Mesenteric fat pad (tissue), 1 donor: ENCODE results near the gene EYA2. TPM values are rescaled to one million over a fixed set of nuclear protein-coding genes. Genes with fewer than 3 reads are reported as not detected.
"Not testable (repeated sequence)": the region's sequence is repeated elsewhere in the genome, so short reads cannot be mapped to it uniquely, and the experiment has no call there.

Source experiments
- DNase-seq: peaks from one replicate; pipeline ENCODE4 v3.0.0-alpha.2; 2020; ENCODE audit warnings: low spot score
- total RNA-seq: library from RNA; stranded (reverse); fragmentation: NEBNext Ultra II Directional; extraction: Animal tissue kit (Norgen Biotek cat#: 25700); gene quantifications from one replicate; pipeline ENCODE4 v1.2.1, GENCODE V29; 2021
- donor health status: DM: yes; HTN: yes; CAD: no.

EYA2 gene
- total RNA-seq, 1 donor from 2014 or later = 32.8 TPM

DNA sequence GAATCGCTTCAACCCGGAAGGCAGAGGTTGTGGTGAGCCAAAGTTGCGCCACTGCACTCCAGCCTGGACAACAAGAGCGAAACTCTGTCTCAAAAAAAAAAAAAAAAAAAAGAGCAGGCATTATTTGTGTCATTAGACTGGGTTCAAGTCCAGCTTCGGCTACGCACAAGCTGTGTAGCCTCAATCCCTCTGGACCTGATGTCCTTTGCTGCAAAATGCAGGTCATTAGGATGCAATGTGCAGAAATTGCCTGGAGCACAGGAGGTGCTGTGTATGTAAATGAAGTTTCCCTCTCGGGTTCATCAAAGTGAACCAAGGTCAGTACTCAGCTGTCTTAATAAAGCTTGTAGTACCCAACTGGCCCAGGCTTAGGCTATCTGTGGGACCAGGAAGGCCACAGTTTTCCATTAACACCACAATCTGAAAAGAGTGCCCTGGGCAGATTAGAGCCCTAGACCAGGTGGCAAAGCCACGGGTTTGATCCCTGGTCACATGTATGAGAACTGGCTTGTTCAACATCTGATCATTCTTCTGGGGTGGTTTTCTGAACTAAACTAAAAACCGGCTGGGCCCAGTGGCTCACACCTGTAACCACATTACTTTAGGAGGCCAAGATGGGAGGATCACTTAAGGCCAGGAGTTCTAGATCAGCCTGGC, 306.6 kb downstream of the EYA2 start:
- no peak for DNase-seq

DNA sequence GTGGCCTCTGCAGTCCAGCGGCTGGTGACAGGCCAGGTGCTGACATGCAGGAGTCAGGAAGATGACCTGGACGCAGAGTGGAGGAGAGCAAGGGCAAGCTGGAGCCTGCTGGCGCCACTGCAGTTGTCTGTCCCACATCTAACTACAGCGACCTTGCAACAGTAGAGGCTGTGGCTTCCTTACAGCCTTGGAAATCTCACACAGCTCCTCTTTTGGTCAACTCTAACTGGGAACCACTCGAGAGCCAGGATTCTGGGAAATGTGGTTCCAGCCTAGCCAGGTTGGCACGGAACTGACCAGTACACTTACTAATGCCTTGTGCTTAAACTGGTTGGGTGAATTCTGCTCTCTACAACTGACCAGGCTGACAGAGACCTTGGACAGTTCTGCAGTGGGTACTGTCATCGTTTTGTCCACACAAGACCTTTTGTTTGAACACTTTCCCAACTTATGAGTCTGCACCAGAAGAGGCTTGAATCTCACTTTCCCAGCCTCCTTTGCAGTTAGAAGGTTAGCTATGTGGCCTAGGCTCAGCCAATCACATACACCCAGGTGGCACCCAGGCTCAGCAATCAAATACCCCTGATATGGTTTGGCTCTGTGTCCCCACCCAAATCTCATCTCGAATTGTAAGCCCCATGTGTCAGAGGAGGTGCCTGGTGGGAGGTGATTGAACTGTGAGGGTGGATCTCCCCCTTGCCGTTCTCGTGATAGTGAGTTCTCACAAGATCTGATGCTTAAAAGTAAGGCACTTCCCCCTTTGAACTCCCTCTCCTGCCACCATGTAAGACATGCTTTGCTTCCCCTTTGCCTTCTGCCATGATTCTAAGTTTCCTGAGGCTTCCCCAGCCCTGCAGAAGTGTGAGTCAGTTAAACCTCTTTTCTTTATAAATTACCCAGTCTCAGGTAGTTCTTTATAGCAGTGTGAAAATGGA, 308.4 kb downstream of the EYA2 start:
- no peak for DNase-seq

DNA sequence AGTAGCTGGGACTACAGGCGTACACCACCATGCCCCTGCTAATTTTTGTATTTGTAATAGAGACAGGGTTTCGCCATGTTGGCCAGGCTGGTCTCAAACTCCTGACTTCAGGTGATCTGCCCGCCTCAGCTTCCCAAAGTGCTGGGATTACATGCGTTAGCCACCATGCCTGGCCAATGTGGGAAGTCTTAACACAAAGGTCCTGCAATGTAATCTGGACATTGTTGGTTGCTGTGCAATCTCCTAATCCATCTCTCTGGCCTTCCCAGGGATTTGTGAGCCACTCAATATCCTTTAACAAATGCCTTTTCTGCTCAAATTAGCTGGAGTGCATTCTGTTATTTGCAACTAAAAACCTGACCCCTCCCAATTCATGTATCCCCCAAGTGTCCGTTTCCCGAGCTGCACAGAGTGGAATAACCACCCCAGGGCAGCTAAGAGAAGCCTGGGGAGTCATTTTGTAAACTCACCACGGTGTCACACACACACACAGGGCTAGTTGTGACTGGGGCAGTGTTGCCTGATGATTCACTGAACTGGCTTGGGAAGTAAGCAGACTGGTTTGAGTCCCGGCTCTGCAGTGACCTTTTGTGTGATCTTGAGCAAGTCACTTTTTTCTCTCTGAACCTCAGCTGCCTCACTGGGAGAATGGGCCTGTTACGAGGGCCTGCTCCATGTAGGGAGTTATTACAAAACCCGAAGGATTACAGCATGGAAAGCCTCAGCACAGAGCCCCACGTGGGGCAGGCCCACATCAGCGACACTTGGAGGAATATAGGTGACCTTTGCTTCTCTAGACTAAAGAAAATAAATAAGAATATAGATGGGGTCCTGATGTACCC, 309.6 kb downstream of the EYA2 start:
- no peak for DNase-seq

DNA sequence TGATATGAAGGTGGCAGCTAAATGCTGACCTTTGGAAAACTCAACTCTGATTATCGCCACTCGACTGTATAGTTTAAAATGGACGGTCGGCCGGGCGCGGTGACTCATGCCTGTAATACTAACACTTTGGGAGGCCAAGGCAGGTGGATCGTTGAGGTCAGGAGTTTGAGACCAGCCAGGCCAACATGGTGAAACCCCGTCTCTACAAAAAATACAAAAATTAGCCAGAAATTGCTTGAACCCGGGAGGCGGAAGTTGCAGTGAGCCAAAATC, 310.1 kb downstream of the EYA2 start:
- not testable (repeated sequence) for DNase-seq

DNA sequence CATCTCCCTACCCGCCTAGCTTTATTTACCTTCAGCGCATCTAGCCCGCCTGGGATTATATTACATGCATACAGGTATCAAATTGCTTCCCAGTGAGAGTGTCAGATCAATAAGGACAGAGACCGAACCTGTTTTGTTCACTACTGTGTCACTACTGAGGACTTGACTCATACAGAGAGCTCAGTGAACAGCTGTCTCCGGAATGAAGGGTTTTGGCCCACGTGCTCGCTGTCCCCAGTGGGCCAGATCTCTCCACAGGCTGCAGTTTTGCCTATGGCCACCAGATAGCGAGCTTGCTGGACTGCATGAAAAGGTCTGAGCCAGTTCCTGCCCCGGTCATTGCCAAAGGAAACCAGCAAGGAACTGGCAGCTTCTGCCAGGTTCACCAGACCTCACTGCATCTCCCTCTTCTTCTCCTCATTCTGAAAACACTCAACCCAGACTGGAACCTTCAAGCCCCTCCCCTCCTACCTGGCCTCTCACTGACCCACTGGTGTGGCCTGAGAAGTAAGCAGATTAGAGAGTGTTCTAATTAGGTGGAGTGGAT, 311.0 kb downstream of the EYA2 start:
- DNase-seq = no peak

DNA sequence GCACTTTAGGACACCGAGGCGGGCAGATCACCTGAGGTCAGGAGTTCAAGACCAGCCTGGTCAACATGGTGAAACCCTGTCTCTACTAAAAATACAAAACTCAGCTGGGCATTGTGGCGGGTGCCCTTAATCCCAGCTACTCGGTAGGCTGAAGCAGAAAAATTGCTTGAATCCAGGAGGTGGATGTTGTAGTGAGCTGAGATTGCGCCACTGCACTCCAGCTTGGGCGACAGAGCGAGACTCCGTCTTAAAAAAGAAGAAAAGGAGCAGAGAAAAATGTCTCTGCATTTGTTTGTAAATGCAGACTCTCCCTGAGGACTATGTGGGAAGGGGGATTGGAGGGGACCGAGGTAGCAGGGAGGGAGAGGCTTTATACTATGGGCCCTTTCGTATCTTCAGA, 311.9 kb downstream of the EYA2 start:
- DNase-seq = not testable (repeated sequence)

DNA sequence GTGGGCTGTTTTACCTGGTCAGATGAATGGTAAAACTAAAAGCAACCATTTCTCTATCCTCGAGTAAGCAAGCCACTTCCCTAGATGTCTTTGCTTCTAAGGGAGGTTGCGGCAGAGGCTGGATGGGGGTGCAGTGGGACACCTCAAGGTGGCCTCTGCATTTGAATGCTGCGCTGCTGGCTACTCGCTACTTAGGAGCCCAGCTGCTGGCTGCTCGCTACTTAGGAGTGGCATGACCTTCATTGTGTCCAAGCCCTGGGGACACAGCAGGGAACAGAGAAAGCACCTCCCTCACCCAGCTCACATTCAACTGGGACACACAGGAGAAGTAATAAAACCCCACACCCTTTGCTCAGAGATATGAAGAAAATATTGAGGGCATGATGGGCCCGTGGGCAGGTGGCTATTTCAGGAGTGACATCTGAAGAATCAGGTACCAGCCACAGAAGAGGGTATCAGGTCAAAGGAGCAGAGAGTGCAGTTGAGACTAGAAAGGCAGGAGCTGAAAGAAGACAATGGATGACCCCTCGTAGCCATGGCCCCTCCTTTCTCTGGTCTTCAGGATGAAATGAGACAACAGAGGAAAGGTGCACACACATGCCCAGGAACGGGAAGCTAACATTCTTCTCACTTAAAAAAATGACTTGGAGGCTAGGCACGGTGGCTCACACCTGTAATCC, 312.5 kb downstream of the EYA2 start:
- DNase-seq = no peak

DNA sequence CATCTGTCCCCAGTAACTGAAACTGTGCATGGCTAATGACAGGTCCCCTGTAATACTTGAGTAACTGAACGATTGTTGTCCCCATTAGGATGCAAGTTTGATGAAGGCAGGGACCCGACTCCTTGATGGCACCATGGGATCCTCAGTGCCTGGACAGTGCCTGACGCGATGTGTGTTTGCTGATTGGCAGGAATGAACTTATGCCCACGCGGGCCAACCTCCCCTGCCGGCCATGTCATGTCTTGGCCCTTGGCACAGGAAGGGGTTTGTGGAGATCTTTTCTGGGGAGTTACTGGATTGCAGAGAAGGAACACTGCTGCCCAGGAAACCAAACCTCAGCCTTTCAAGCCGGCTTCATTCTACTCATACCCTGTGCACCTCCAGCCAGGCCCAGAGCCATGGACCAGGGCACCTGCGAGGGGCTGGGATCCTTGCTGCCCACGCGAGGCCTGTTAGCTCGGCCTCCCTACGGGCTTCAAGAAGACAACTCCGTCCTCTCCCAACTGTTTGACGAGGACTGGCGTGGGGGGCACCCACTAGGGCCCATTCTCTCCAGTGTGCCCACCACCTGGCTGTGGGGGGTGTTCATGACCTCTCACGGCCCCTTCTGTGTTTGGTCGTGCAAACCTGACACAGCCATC, 314.0 kb downstream of the EYA2 start:
- no peak for DNase-seq

DNA sequence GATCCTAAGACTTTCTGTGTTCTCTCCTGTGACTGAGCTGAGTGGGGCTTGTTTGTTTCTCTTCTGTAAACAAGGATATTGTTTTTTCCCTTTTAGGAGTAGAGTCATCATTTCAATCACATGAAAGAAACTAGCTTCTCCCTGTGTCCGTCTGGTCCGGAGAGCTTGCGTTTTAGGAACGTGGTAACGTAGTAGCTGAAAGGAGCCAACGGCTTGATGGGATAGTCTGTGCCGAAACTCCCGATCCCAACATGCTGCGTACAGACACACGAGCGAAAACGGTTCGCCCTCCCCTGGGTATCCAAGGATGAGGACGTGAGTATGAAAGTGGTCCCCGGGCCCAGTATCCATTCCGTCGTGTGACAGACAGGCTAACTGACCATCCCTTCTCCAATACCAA, 315.3 kb downstream of the EYA2 start:
- DNase-seq = no peak

DNA sequence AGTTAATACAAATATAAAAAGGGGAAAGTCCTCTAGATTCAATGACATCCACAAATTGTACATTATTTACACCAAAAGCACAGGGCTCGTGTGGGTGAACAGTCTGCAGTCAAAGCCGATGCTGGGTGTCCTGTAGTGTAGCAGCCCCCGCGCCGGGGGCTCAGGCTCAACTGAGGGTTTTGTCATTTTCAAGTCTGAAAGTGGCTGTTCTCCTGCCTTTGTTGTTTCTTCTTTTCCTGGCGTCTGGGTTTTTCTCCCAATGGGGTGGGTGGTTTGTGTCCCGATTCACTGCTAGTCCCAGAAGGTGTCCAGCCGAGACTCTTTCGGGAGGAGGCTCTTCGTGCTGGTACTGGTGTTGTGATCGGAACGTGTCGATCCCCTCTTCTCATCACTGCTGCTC, 315.8 kb downstream of the EYA2 start:
- DNase-seq = no peak

DNA sequence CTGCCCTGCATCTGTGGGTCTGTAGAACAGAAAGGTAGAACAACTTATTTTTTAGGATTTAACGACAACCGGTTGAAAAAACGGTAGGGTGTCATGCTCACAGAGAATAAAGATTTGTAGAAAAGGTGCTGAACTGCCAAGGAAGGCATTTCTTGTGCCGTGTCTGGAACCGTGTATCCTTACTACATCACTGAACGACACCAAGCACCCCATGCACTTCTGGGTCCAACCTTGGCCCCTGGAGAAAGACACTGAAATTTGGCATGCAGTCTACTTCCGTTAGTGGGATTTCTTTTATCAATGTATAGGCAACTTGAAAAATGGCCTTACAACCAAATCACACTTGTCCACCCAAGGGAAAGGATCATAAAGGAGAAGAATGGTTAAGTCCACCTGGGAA, 316.4 kb downstream of the EYA2 start:
- DNase-seq = no peak

DNA sequence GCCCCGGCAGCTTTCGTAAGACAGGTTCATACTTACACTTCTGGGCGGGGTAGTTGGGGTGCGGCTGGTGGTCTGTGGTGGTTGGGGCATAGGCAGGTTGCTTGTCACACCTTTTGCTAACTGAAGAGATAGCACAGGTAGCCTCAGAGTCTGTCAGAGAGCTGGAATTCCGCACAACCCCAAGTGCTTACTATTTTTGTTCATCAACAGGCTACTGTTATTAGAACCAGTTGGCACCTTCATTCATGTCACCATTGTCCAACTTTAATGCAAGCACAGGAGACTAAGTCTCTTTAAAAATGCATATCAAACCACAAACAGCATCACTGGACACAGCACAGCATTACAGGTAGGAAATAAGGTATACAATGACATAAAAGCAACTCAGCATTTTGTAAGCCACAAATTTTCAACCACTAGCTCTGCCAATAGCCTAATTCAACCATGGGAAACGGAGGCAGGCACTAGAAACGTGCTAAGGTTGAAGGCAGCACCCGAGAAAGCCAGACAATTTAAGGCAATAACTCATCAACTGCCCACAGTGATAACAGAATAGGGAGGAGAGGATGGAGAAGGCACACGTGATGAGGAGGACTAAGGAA, 318.1 kb downstream of the EYA2 start:
- no peak for DNase-seq

DNA sequence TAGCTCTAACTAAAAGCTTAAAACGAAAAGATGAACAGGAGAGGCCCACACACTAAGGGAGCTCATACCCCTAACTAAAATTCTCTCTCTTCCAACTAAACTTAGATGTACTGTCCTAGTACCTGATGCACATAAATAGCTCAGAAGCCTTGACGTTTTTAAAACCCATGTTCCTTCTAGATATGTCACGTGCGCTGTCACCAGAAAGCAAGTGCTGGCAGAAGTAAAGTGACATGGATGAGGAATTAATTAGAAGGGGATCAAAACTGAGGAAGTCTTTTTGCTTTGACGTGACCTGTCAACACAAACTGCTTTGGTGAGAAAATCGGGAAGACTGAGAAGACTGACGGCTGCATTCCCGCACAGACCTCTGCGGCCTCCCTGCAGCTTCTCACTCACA, 319.3 kb downstream of the EYA2 start:
- no peak for DNase-seq

DNA sequence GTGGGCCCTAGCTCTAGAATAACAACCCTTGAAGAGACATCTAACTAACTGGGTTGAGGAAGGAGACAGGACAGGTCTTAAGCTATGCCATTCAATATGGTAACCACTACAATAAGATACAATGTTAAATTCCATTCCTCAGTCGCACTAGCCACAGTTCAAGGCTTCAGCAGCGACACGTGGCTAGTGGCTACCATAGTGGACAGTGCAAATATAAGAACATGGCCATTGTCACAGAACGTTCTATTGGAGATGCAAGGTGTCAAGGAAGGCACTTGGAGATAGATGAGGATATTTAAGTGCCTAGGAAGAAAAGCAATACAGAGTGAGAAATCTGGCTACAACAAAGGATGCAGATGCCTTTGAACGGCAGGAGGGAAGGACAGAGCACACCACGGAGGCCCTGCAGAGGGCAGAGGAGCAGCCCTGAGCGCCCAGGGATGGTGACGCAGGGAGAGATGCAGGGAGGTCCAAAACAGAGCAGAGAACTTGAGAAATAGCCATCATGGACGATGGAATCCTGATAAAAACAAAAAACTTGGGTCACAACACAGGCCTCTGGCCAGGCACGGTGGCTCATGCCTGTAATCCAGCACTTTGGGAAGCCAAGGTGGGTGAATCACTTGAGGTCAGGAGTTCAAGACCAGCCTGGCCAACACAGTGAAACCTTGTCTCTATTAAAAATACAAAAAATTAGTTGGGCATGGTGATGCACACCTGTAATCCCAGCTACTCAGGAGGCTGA, 321.2 kb downstream of the EYA2 start:
- no peak for DNase-seq

DNA sequence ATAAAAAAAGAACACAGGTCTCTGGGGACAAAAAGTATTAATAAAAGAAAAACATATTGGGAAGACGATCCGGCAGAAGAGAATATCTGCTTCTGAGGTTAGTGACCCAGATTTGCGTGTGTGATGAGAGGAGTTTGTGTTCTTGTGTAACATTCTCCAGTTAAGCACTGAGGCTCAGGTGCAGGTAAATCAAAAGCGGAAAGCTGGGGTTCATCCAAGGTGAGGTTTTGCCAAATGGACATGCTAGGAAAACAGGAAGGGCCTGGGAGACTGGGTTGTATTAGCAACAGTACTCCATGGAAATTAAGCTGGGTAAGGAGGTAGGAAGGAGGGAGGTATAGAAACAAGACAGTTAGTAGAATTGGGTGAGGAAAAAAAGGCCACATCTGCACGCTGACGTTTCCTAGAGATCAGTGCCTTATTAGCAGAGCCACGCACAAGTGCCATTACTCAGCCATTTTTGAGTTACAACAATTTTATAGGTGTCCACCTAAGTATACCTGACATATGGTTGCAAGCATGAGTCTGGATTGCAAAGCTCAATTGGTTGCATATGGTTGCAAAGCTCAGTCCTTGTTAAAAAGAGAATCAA, 322.3 kb downstream of the EYA2 start:
- no peak for DNase-seq

DNA sequence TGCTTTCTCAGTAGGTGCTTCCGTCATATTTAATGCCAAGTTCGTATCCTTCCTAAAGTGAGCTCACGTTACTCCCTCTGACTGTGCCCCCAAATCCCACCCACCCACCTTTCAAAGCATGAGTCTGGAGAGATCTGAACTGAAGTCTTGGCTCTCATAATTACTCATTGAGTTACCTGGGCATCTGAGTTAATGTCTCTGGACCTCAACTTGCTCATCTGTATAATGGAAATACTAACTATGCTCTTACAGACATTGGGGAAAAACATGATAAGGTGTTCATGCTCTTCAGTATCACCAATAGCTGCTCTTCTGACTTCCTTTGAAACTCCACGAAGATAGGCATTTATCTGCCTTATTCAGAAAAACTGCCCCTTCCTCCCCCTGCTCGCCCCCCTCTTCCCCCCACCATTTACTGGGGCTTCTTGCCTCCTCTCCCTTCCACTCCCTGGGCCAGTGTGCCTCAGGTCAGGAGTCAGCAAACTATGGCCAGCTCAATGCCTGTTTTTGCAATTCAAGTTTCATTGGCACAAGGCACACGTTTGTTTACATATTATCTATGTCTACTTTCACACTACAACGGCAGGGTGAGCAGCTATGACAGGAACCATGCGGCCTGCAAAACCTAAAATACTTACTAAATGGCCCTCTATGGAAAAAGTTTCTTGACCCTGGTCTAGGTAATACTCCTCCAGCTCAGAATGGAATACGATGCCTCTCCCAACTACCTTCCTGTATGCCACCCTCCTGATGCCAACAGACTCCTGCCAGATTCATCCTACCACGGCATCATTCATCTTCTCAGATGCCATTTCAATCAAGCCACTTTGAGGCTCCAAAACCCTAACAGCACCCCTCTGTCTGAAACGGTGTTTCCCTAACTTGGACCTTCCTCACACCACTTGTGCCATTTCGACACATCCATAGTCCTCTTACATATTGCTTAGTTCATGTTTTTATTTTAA, 323.1 kb downstream of the EYA2 start:
- no peak for DNase-seq

DNA sequence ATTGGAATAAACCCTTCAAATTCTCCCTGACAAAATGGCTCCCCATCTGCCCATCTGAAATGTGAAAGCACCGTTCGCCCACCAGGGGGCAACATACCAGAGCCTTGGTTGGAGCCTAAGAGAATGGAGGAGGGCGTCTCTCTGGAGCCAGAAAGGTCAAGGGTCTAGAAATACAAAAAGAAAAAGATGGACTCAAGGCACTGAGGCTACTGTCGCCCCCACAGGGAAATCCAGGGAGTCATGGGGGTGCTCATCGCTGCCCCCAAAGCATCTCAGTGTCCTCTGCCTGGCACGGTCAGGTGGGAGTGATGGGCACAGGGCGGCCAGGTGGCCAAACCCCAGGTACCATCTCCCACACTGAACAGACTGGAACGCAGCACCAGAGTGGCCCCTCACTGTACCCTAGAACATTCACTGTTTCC, 325.5 kb downstream of the EYA2 start:
- DNase-seq = no peak
